ENCODE measurements around the gene PEX5L.

DNA sequence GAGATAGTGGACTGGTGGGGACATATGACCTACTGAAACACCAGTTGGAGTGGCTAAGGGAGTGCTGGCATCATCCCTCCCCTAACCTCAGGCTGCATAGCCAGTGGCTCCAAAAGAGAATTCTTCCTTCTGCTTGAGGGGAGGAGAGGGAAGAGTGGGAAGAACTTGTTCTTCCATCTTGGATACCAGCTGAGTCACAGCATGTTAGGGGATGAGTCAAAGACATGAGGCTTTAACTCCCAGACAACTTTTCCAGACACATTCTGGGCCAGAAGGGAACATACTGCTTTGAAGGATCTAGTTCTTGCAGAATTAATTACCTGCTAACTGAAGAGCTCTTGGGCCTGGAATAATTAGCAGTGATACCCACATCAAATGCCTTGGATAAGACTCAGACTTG lies 36.8 kb upstream of the PEX5L start:
- TF ChIP-seq, protein P1, sequence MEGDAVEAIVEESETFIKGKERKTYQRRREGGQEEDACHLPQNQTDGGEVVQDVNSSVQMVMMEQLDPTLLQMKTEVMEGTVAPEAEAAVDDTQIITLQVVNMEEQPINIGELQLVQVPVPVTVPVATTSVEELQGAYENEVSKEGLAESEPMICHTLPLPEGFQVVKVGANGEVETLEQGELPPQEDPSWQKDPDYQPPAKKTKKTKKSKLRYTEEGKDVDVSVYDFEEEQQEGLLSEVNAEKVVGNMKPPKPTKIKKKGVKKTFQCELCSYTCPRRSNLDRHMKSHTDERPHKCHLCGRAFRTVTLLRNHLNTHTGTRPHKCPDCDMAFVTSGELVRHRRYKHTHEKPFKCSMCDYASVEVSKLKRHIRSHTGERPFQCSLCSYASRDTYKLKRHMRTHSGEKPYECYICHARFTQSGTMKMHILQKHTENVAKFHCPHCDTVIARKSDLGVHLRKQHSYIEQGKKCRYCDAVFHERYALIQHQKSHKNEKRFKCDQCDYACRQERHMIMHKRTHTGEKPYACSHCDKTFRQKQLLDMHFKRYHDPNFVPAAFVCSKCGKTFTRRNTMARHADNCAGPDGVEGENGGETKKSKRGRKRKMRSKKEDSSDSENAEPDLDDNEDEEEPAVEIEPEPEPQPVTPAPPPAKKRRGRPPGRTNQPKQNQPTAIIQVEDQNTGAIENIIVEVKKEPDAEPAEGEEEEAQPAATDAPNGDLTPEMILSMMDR (IDR thresholded peaks at IDR 0.05), result no peak
- no peak for TF ChIP-seq POLR2A (IDR thresholded peaks at IDR 0.05)
